HG03060 (cell line): ENCODE data around the gene TTC8.
A peak's percentile ranks its signal among the peaks of the same experiment; 100 is the strongest.
"Not testable (repeated sequence)": the region's sequence is repeated elsewhere in the genome, so short reads cannot be mapped to it uniquely, and the experiment has no call there.

Source experiments
- ATAC-seq: cut with Tn5 transposase; IDR thresholded peaks from one replicate; pipeline ENCODE4 v1.9.1; 2021; ENCODE audit warnings: low read depth, moderate number of reproducible peaks; ENCODE audit not compliant: unreplicated experiment

Gene TTC8

GRCh38 chr14:88824314-88825077 lies at the start of gene TTC8:
Gene TTC8 (plus strand): TSS chr14:88824651. CDS start chr14:88824708, 57 bp downstream.
- peak; percentile 95 for ATAC-seq

DNA sequence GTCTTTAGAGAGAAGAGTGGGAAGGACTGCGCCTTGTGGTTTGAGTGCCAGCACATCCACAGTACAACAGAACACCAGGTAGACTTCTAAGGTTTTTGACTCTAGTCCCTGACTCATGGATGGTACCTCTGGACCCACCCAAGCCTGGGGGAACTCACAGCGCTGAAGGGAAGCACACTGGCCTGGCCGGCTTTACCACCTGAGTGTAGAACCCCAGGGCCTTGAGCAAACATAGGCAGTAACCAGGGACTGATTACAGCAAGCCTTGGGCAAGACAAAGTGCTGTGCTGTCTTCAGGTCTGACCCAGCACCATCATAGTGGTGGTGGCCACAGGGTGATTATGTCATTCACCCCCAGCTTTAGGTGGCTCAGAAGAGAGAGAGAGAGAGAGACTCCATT lies 48.9 kb upstream of the TTC8 start:
- no peak for ATAC-seq

- ATAC-seq: no peak
These were observed 38.5 kb upstream of the TTC8 start for GRCh38 chr14:88785911-88786310.

- no peak for ATAC-seq
These were observed 37.7 kb upstream of the TTC8 start for GRCh38 chr14:88786715-88787114.

DNA sequence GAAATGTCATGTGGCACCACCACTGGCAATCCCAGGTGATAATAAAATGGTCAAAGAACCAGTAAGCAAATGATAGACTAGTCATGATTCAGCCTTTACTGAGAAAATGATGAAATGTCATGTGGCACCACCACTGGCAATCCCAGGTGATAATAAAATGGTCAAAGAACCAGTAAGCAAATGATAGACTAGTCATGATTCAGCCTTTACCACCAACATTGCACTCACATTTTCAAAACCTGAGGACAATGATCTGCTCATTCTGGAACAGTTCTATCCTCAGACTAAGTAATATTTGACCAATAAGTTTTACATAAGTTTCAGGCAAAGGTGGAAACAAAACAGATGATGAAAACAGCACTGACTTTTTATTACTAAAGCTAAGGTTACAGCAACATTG lies 34.9 kb upstream of the TTC8 start:
- not testable (repeated sequence) for ATAC-seq

GRCh38 chr14:88790501-88791251 lies 33.8 kb upstream of the TTC8 start:
- no peak for ATAC-seq

DNA sequence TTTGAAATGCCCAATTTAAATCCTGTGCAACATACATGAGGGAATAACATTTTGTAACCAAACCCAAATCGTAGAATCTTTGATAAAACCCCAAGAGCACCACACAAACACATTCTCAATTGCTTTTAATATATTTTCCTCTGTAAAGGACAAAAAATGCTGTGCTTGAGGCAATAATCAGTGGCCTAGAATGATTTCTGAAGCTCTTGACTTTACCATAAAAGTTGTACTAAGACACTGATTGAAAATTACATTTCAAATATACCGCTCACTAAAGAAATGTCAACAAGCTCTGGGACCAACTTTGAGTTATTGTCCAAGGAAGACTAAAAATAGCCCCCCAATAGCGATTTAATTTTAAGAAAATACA lies 33.2 kb upstream of the TTC8 start:
- ATAC-seq: no peak

GRCh38 chr14:88791629-88792472 lies 32.6 kb upstream of the TTC8 start:
- ATAC-seq: no peak

DNA sequence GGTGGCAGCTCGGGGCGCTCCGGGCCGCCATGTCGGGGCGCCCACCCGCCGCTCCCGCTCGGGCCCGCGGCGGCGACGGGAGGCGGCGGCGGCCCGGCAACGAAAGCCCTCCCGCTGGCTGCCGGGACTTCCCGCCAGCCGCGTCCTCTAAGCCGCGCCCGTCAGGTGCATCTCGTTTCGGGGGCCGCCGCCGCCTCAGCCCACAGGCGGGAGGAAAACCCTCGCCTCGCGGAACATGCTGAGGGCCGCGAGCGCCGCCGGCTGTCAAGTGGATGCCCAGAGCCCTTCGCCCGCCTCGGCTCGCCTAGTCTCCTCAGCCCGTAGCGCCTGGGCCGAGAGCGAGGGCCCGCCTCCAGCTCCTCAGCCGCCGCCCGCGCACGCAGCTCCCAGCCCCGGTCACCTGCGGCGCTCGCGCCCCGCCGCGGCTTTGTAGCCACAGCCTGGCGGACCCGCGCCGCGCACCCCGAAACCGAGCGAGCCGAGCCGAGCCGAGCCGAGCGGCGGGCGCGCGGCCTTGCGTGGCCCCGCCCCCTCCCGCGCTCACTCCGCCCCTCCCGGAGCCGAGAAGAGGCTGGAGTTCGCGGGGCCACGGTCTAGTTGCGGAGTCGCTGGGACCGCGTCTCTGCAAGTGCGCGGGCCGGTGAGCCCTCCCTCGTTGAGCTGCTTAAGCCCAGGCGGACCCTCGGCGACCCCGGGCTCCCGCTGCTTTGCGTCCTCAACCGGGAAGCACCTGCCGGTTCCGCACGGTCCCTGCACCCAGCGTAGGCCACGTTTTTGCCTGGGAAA lies 31.8 kb upstream of the TTC8 start, which contains the start of gene EML5:
Gene EML5 (minus strand): TSS at position 481 of the 786 bp plus-strand sequence. CDS start 450 bp downstream, at position 31.
- peak; percentile 63 for ATAC-seq

DNA sequence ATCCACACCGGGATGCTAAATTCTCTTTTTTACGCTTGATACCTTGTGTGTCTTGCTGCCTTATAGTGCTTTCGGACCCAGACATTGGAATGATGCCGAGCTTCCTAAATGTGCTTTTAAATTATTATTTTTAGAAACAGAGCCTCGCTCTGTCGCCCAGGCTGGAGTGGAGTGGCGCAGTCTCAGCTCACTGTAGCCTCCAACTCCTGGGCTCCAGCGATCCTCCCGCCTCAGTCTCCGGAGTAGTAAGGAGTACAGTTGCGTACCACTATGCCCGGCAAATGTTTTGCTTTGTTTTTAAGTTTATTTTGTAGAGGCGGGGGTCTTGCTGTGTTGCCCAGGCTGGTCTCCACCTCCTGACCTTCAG lies 31.2 kb upstream of the TTC8 start:
- no peak for ATAC-seq

DNA sequence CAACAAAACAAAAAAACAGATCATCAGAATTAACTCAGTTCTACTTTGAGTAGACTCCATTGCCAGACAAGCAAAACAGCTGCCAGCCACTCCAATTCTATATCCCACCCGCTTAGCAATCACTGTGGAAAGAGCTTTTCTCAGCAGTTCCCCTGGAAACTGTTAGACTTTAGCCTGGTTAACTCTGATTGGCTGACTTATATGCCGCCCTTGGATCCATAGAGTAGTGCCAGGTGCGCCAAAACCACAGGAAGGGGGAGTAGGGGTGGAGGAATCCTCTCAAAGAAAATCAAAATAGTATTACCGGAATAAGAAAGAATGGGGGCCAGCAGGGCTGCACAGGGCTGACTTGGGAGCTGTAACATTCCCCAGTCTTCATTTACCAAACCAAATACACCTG lies 26.3 kb upstream of the TTC8 start:
- ATAC-seq: no peak

- ATAC-seq: no peak
These were observed 24.9 kb upstream of the TTC8 start for GRCh38 chr14:88799522-88799921.

- no peak for ATAC-seq
These were observed 21.9 kb upstream of the TTC8 start for GRCh38 chr14:88802596-88802995.

GRCh38 chr14:88804035-88804434 lies 20.4 kb upstream of the TTC8 start:
- ATAC-seq: no peak

DNA sequence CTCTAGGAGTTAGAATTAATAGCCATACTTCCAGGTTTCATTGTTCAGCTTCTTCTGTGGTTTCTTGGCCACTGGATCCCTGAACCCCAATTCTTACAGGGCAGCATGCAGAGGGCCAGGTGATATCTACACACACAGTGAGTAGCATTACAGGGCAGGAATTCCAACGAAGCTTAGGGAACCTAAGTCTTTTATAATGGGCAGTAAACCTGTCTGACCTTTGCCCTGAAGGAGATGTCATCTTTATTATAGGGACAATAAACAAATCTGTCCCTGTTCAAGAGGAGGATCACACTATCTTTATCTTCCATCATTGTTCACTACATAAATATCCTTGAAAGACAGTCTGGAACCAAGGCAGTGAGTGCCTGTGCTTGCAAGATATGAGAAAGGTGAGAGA lies 20.0 kb upstream of the TTC8 start:
- no peak for ATAC-seq

GRCh38 chr14:88808359-88808758 lies 16.1 kb upstream of the TTC8 start:
- no peak for ATAC-seq

GRCh38 chr14:88815980-88816379 lies 8.5 kb upstream of the TTC8 start:
- no peak for ATAC-seq

DNA sequence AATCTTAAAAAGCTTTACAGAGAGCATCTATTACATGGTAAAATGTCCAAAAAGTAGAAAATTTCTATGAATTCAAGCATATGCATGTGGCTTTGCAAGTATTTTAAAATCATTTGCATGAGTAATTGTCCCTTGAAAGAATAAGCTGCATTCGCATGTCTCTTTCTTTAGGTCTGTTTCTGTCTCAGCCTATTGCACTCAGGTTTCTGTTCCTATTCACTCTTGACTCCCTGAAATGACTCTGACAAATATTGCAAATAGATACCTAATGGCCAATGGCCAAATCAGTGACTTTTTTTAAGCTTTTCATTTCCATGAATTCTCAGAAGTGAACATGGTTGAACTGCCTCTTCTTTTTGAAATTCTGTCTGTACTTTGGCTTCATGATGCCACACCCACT lies 6.4 kb upstream of the TTC8 start:
- no peak for ATAC-seq

DNA sequence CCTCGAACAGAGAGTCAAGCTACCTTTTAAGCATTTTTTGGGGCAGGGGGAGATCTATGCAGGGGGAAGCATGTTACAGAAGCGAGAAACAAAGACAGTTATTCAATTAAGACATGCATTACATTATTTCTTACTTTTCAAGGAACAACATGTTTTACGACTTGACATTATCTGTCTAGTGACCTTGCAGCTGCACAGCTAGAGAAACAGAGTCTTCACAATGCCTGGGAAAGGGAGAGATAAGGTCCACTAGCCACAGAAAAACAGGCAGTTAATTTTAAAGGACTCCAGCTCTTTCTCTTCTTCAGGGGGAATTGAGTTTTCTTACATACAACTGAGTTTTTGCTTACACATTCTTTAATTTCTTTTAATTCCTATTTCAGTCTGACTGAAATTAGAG lies 4.8 kb upstream of the TTC8 start:
- not testable (repeated sequence) for ATAC-seq

DNA sequence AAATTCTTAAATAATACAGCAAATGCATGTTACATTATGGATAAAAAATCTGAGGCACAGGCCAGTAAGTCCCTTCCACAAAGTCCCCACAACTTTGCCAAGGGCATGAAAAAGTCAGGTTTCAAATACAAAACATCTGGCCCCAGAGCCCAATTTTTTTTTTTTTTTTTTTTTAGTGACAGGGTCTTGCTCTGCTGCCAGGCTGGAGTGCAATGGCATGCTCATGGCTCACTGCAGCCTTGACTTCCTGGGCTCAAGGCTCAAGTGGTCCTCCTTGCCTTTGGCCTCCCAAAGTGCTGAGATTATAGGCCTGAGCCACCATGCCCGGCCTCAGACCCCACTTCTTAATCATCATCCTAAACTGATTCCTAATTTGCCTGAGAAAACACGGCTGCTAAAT lies 3.1 kb upstream of the TTC8 start:
- ATAC-seq: no peak
